GM11168 (cell line): ENCODE measurements around the gene MTARC1.

Experiments
- in situ Hi-C: fragments of 300-500 bp; cut with MboI; formaldehyde crosslinking; loops from one replicate; pipeline ENCODE4 v1.12.0; 2022; ENCODE audit warnings: low sequenced_read_pairs; ENCODE audit not compliant: unreplicated experiment

MTARC1 gene

DNA sequence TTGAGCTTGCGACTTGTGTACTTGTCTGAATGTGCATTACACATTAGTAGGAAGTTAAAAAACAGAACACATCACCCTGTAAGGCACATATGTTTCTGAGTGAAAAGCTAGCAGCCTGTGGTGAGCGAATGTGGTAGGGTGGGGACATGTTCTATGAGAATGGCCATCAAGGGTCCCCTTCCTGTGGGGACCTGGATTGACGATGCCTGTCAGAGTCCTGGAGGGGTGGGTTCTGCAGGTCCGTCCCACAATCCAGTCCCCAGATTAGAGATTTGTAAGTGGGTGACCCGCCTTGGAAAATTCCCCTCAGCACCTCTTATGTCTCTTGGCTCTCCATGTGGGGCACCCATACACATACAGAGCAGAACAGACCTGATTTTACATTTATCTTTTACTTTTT, 40.0 kb downstream of the MTARC1 start:
- in situ Hi-C loops, result no loop called here

DNA sequence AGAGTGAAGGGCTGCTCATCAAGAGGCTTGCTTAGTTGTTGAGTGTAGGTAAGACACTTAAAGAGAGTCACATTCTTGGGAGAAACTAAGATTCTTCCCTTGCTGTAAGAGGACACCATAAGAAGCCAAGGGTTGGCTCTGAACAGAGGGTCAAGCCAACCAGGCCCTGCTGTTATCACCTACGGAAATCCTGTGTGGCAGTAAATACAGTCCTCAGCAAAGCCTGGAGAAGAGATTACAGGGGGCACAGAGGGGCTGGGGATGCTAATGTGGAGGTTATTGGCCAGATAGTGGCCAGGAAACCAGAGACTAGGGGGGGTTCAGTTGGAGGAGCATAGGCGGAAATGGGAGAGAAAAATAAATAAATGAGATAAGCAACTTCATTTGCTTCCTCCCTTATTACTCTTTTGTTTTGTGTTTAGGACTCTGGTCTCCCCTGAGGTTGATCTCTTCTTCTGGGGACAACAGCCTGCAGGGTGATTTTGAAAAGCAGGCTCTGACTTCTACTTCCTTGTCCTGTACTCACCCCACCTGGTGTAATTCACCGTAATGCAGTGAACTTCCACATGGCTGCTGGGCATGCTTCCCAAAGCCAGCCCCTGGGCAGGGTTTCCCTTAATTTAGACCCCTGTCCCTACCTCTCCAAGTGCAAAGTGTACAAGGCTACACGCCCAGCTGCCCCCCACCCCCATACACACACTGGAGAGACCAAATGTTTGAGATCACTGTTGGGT, 40.9 kb downstream of the MTARC1 start:
- in situ Hi-C loops, result no loop called here

DNA sequence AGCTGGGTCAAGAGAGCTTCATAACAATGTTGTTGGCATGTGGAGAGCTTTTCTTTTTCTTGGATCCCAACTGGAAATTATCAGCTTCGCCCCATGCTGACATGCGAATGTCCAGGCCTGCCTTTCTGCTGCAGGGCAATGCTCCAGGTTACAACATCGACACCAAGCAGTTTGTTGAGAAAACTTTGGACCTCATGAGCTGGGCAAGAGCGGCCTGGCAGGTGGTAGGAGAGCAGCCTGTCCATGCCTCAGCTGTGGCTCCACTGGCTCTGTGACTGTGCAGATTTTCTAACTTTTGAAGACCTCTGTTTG, 41.4 kb downstream of the MTARC1 start:
- in situ Hi-C loops, result no loop called here

DNA sequence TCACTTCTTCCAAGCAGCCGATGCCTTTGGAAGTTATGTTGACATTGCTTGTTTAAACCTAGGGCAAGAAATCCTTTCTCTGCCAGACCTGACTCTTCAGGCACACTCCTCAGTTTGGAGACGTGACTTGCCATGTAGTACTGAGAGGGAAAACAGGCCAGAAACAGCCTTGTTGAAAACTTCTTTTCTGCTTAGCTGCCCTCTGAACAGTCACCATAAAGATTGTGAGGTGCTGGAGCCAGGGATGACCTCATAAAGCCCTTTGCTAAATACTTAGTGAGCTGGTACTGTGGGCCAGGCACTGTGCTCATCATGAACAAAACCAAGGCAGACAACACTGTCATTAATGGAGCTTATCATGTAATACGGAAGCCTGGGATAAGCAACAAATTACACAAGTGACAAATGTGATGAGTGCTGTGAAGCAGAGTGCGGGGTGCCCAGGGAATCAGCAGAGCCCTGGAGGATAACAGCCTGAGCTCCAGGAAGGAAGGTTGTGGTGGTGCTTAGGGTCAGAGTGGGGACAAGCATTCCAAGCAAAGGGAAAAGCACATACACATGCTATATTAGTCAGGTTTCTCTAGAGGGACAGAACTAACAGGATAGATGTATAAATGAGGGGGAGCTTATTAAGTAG, 42.4 kb downstream of the MTARC1 start:
- in situ Hi-C loops, result no loop called here

DNA sequence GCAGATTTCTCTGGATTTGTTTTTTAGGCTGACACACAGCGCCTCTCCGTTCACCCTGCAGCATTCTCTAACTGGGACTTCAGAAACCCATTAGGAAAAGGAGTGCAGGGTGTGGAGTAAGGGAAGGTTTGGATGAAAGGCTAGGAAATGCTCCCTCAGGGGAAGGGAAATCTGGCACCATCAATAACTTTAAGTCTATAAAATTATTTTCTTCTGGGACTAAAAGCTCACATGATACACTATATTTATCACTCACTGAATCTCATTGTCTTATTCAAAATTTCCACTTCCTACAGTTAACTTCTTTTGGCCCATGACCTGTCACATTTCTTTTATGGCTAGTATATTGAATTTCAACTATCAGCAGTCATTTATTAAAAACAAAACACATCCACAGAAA, 46.7 kb downstream of the MTARC1 start:
- in situ Hi-C loops, result no loop called here

DNA sequence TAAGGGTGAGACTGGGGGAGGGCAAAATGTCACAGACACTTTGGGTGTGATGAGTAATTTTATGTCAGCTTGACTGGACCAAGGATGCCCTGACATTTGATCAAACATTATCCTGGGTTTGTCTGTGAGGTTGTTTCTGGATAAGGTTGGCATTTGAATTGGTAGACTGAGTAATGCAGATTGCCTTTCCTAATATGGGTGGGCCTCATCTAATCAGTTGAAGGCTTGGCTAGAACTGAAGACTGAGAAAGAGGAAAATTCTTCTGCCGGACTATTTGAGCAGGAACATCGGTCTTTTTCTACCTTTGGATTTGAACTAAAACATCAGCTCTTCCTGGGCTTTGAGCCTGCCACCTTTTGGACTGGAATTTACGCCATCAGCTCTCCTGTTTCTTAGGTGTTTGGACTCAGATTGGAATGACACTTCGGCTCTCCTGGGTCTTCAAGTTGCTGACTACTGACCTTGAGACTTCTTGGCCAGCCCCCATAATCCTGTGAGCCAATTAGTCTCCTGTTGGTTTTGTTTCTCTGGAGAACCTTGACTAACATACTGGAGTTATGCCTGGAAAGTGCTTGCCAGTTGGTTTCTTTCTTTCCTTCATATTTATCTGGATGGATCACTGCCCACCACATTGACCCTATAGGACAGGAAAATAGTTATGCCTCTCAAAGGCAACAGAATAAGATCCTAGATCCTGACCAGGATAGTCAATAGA, 47.6 kb downstream of the MTARC1 start:
- in situ Hi-C loops, result no loop called here
